H9 (cell line): ENCODE data around the gene CDKL5. TPM values are rescaled to one million over a fixed set of nuclear protein-coding genes. Genes with fewer than 3 reads are reported as not detected.

Source experiments
- DNase-seq: peaks from one replicate; pipeline ENCODE4 v3.0.0-alpha.2; 2017
- H2AFZ ChIP-seq: one replicate; pipeline ENCODE4 v1.6.1; 2013; ENCODE audit warnings: mild to moderate bottlenecking, low read length, control low read depth, moderate library complexity
- H2AK5ac ChIP-seq: 2 replicates; pipeline ENCODE4 v1.6.1; 2013; ENCODE audit warnings: low read length, control low read depth, mixed read lengths; ENCODE audit not compliant: insufficient read length
- H2BK120ac ChIP-seq: one replicate; pipeline ENCODE4 v1.6.1; 2013; ENCODE audit warnings: low read depth, mild to moderate bottlenecking, low read length, control low read depth, inconsistent platforms; ENCODE audit not compliant: poor library complexity, severe bottlenecking
- H2BK12ac ChIP-seq: 2 replicates; pipeline ENCODE4 v1.6.1; 2013; ENCODE audit warnings: low read length, control low read depth, mixed read lengths, low read depth; ENCODE audit not compliant: insufficient read length
- H2BK15ac ChIP-seq: 2 replicates; pipeline ENCODE4 v1.6.1; 2013; ENCODE audit warnings: low read depth, low read length, control low read depth
- H2BK20ac ChIP-seq: one replicate; pipeline ENCODE4 v1.6.1; 2013; ENCODE audit warnings: low read depth, mild to moderate bottlenecking, low read length, control low read depth, inconsistent platforms; ENCODE audit not compliant: poor library complexity, severe bottlenecking
- H2BK5ac ChIP-seq: 2 replicates; pipeline ENCODE4 v1.6.1; 2013; ENCODE audit warnings: low read length, control low read depth, mixed read lengths; ENCODE audit not compliant: insufficient read length
- H3K14ac ChIP-seq: 2 replicates; pipeline ENCODE4 v1.6.1; 2013; ENCODE audit warnings: low read length, control low read depth; ENCODE audit not compliant: insufficient read depth
- H3K18ac ChIP-seq: 2 replicates; pipeline ENCODE4 v1.6.1; 2013; ENCODE audit warnings: low read depth, mild to moderate bottlenecking, mixed read lengths, low read length, control low read depth; ENCODE audit not compliant: insufficient read length
- H3K23ac ChIP-seq: 2 replicates; pipeline ENCODE4 v1.6.1; 2013; ENCODE audit warnings: low read length, control low read depth, mixed read lengths, low read depth; ENCODE audit not compliant: insufficient read length
- H3K23me2 ChIP-seq: 2 replicates; pipeline ENCODE4 v1.6.1; 2013; ENCODE audit warnings: low read depth, mild to moderate bottlenecking, mixed read lengths, low read length, control low read depth; ENCODE audit not compliant: insufficient read length, poor library complexity, severe bottlenecking
- H3K27ac ChIP-seq: 2 replicates; pipeline ENCODE4 v1.5.1; 2013; ENCODE audit warnings: low read length, control low read depth, mixed read lengths, low read depth; ENCODE audit not compliant: insufficient read length
- H3K27me3 ChIP-seq: 2 replicates; pipeline ENCODE4 v1.6.1; 2013; ENCODE audit warnings: low read length, control low read depth, inconsistent platforms; ENCODE audit not compliant: insufficient read depth
- H3K4ac ChIP-seq: 2 replicates; pipeline ENCODE4 v1.6.1; 2013; ENCODE audit warnings: low read depth, mild to moderate bottlenecking, control low read depth, inconsistent platforms, low read length, moderate library complexity
- H3K4me1 ChIP-seq: 2 replicates; pipeline ENCODE4 v1.6.1; 2013; ENCODE audit warnings: low read length, control low read depth, inconsistent platforms; ENCODE audit not compliant: insufficient read depth
- H3K4me2 ChIP-seq: 2 replicates; pipeline ENCODE4 v1.6.1; 2013; ENCODE audit warnings: low read length, control low read depth, mixed read lengths; ENCODE audit not compliant: insufficient read length, insufficient read depth
- H3K56ac ChIP-seq: 2 replicates; pipeline ENCODE4 v1.6.1; 2013; ENCODE audit warnings: low read depth, mild to moderate bottlenecking, mixed read lengths, low read length, control low read depth; ENCODE audit not compliant: insufficient read length
- H3K79me1 ChIP-seq: 2 replicates; pipeline ENCODE4 v1.6.1; 2013; ENCODE audit warnings: low read depth, mild to moderate bottlenecking, moderate library complexity, low read length, control low read depth, inconsistent platforms; ENCODE audit not compliant: insufficient read depth, poor library complexity, severe bottlenecking
- H3K79me2 ChIP-seq: 2 replicates; pipeline ENCODE4 v1.6.1; 2013; ENCODE audit warnings: low read length, control low read depth, inconsistent platforms; ENCODE audit not compliant: insufficient read depth
- H3K9ac ChIP-seq: 2 replicates; pipeline ENCODE4 v1.6.1; 2013; ENCODE audit warnings: low read length, control low read depth, mixed read lengths; ENCODE audit not compliant: insufficient read length; ENCODE audit errors: extremely low read depth
- H3K9me3 ChIP-seq: one replicate; pipeline ENCODE4 v1.6.1; 2013; ENCODE audit warnings: low read depth, low read length, inconsistent platforms; ENCODE audit not compliant: control insufficient read depth
- H3T11ph ChIP-seq: one replicate; pipeline ENCODE4 v1.6.1; 2013; ENCODE audit warnings: mild to moderate bottlenecking, low read length, control low read depth, inconsistent platforms
- H4K20me1 ChIP-seq: one replicate; pipeline ENCODE4 v1.6.1; 2013; ENCODE audit not compliant: control insufficient read depth, insufficient read length, insufficient read depth
- H4K5ac ChIP-seq: 2 replicates; pipeline ENCODE4 v1.6.1; 2013; ENCODE audit warnings: low read depth, mild to moderate bottlenecking, mixed read lengths, low read length, control low read depth; ENCODE audit not compliant: insufficient read length
- H4K8ac ChIP-seq: replicated peaks from 2 replicates; pipeline ENCODE4 v1.6.1; 2013; ENCODE audit warnings: low read length, control low read depth, mixed read lengths, low read depth; ENCODE audit not compliant: insufficient read length
- H4K91ac ChIP-seq: 2 replicates; pipeline ENCODE4 v1.6.1; 2013; ENCODE audit warnings: low read depth, mild to moderate bottlenecking, moderate library complexity, mixed read lengths, low read length, control low read depth; ENCODE audit not compliant: insufficient read length
- H3K27ac Mint-ChIP-seq, 3 experiments: 2 replicates in 2 of 3; 3 replicates in 1 of 3; pipeline ENCODE4 v1.8.0; 2020 to 2021; ENCODE audit warnings: mixed read lengths in 3 of 3, mild to moderate bottlenecking in 1 of 3, moderate library complexity in 1 of 3
- H3K27me3 Mint-ChIP-seq: 2 replicates; pipeline ENCODE4 v1.8.0; 2021; ENCODE audit warnings: low read depth, mild to moderate bottlenecking, moderate library complexity, mixed read lengths
- H3K36me3 Mint-ChIP-seq, 3 experiments: 2 replicates in 2 of 3; 3 replicates in 1 of 3; pipeline ENCODE4 v1.8.0; 2020 to 2021; ENCODE audit warnings: low read depth in 3 of 3, mixed read lengths in 3 of 3; ENCODE audit not compliant: insufficient read depth in 1 of 3
- H3K4me1 Mint-ChIP-seq, 2 experiments: 2 replicates each; pipeline ENCODE4 v1.8.0; 2020; ENCODE audit warnings: mixed read lengths in 2 of 2
- H3K4me3 Mint-ChIP-seq, 2 experiments: 2 replicates in 1 of 2; 3 replicates in 1 of 2; pipeline ENCODE4 v1.8.0; 2020 to 2021; ENCODE audit warnings: mild to moderate bottlenecking in 2 of 2, mixed read lengths in 2 of 2, moderate library complexity in 1 of 2
- H3K9me3 Mint-ChIP-seq, 2 experiments: 2 replicates in 1 of 2; 3 replicates in 1 of 2; pipeline ENCODE4 v1.8.0; 2020; ENCODE audit warnings: mild to moderate bottlenecking in 2 of 2, mixed read lengths in 2 of 2, moderate library complexity in 1 of 2
- WGBS: extraction: QIAGEN DNeasy Blood & Tissue Kit; methylation state at CpG from one replicate; pipeline ENCODE4 v1.1.7; 2013; ENCODE audit warnings: missing lambda C conversion rate, low lambda C conversion rate, mixed read lengths; ENCODE audit not compliant: insufficient read length; ENCODE audit errors: extremely low coverage; 5-methylcytosine and 5-hydroxymethylcytosine counted together
- total RNA-seq: library from RNA; stranded (reverse); gene quantifications from 2 replicates; pipeline ENCODE4 v1.2.1, GENCODE V29; 2021
- TF ChIP-seq, protein P1 (sequence below): fragments of 200-600 bp; sonication (generic); conservative IDR thresholded peaks from 3 replicates; pipeline ENCODE4 v1.8.0; 2021; ENCODE audit warnings: antibody characterized with exemption, mild to moderate bottlenecking

CDKL5 gene
- total RNA-seq, 1 experiment from 2014 or later, result 19.5 TPM

- Histone ChIP-seq H2BK12ac (no peak overlapping the region), H2BK120ac (no peak overlapping the region), H2BK5ac (no peak overlapping the region), H3K27ac (no peak overlapping the region), H3K4ac (no peak overlapping the region), H2AFZ (no peak overlapping the region), H3K14ac (no peak overlapping the region), H4K91ac (no peak overlapping the region), H3K18ac (no peak overlapping the region), H4K20me1 (no peaks in the 10 kb centered on the region), H2BK20ac (no peak overlapping the region), H2AK5ac (no peak overlapping the region), H3K4me2 (no peak overlapping the region), H3K9ac (no peak overlapping the region), H3K56ac (no peak overlapping the region), H4K8ac (no peak overlapping the region), H3K4me1 (no peaks in the 10 kb centered on the region), H3K79me1 (no peaks in the 10 kb centered on the region), H4K5ac (no peak overlapping the region), H3K9me3 (peaks cover 69% of the 10 kb centered on the region), H3T11ph (no peak overlapping the region), H3K79me2 (no peaks in the 10 kb centered on the region), H2BK15ac (no peak overlapping the region), H3K27me3 (no peaks in the 10 kb centered on the region), H3K23me2 (no peaks in the 10 kb centered on the region), H3K23ac (no peak overlapping the region)
- TF ChIP-seq, protein P1, sequence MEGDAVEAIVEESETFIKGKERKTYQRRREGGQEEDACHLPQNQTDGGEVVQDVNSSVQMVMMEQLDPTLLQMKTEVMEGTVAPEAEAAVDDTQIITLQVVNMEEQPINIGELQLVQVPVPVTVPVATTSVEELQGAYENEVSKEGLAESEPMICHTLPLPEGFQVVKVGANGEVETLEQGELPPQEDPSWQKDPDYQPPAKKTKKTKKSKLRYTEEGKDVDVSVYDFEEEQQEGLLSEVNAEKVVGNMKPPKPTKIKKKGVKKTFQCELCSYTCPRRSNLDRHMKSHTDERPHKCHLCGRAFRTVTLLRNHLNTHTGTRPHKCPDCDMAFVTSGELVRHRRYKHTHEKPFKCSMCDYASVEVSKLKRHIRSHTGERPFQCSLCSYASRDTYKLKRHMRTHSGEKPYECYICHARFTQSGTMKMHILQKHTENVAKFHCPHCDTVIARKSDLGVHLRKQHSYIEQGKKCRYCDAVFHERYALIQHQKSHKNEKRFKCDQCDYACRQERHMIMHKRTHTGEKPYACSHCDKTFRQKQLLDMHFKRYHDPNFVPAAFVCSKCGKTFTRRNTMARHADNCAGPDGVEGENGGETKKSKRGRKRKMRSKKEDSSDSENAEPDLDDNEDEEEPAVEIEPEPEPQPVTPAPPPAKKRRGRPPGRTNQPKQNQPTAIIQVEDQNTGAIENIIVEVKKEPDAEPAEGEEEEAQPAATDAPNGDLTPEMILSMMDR, result no peak
- H3K9me3 Mint-ChIP-seq, result peaks cover 76 to 81% of the 10 kb centered on the region in 2 experiments
- no peak overlapping the region for H3K27ac Mint-ChIP-seq
- H3K27me3 Mint-ChIP-seq, result peaks cover 3% of the 10 kb centered on the region
- no peak overlapping the region for H3K4me3 Mint-ChIP-seq
- H3K4me1 Mint-ChIP-seq, result no peaks in the 10 kb centered on the region
- H3K36me3 Mint-ChIP-seq, result peaks cover 0 to 9% (median 5%) of the 10 kb centered on the region in 3 experiments; a peak in 5 of 7 replicates
- WGBS, result no CpG with 5 or more reads among the region's 4 CpGs
- no peak for DNase-seq
These were observed 267.1 kb downstream of the CDKL5 start for GRCh38 chrX:18692541-18692940.
